Liver (tissue), 9 donors: ENCODE results near the gene GREB1L. TPM values are rescaled to one million over a fixed set of nuclear protein-coding genes. Genes with fewer than 3 reads are reported as not detected.
A peak's percentile ranks its signal among the peaks of the same experiment; 100 is the strongest.

Source experiments
- DNase-seq: peaks from one replicate; pipeline ENCODE4 v3.0.0-alpha.2; 2017; ENCODE audit warnings: low spot score
- H3K27ac ChIP-seq, 2 donors: one replicate each; pipeline ENCODE4 v1.7.0; 2013; ENCODE audit warnings: inconsistent platforms in 2 of 2, low read length in 2 of 2, control low read depth in 1 of 2, low read depth in 1 of 2, mild to moderate bottlenecking in 1 of 2
- H3K27me3 ChIP-seq, 4 donors: one replicate each; pipeline versions ENCODE4 v1.6.1 to v1.7.0; 2013; ENCODE audit warnings: low read length in 3 of 4, inconsistent platforms in 1 of 4, mild to moderate bottlenecking in 1 of 4, moderate library complexity in 1 of 4; ENCODE audit not compliant: control insufficient read depth in 4 of 4, insufficient read depth in 4 of 4
- H3K36me3 ChIP-seq, 4 donors: one replicate each; pipeline versions ENCODE4 v1.6.1 to v1.7.0; 2013; ENCODE audit warnings: low read length in 3 of 4, mild to moderate bottlenecking in 3 of 4, low read depth in 1 of 4, moderate library complexity in 1 of 4; ENCODE audit not compliant: control insufficient read depth in 4 of 4, insufficient read depth in 3 of 4
- H3K4me1 ChIP-seq, 4 donors: one replicate each; pipeline versions ENCODE4 v1.6.1 to v1.7.0; 2013; ENCODE audit warnings: low read length in 3 of 4, mild to moderate bottlenecking in 3 of 4, moderate library complexity in 1 of 4; ENCODE audit not compliant: control insufficient read depth in 4 of 4, insufficient read depth in 4 of 4
- H3K4me3 ChIP-seq, 3 donors: one replicate each; pipeline versions ENCODE4 v1.6.1 to v1.7.0; 2013; ENCODE audit warnings: low read length in 3 of 3, control low read depth in 1 of 3, low read depth in 1 of 3, mild to moderate bottlenecking in 1 of 3
- H3K9ac ChIP-seq, 2 donors: one replicate each; pipeline ENCODE4 v1.7.0; 2013; ENCODE audit warnings: low read length in 2 of 2, mild to moderate bottlenecking in 2 of 2, moderate library complexity in 2 of 2, control low read depth in 1 of 2, low read depth in 1 of 2
- H3K9me3 ChIP-seq, 4 donors: one replicate each; pipeline versions ENCODE4 v1.6.1 to v1.7.0; 2013; ENCODE audit warnings: low read length in 3 of 4; ENCODE audit not compliant: control insufficient read depth in 4 of 4
- CTCF ChIP-seq: fragments of 150-350 bp; IDR thresholded peaks from 2 replicates; pipeline ENCODE4 v1.5.1; 2017; ENCODE audit warnings: improper control_type of control experiment, low read depth, low read length; ENCODE audit not compliant: missing input control
- EGR1 ChIP-seq, 2 donors: IDR thresholded peaks; 2 replicates each; pipeline ENCODE4 v1.6.1; 2016 to 2018; ENCODE audit warnings: antibody characterized with exemption in 2 of 2, low read depth in 2 of 2
- GABPA ChIP-seq, 2 donors: IDR thresholded peaks in 1 of 2; conservative IDR thresholded peaks in 1 of 2; 2 replicates each; pipeline ENCODE4 v1.6.1; 2016; ENCODE audit warnings: antibody characterized with exemption in 2 of 2, mild to moderate bottlenecking in 1 of 2, moderate library complexity in 1 of 2
- JUND ChIP-seq, 2 donors: IDR thresholded peaks; 2 replicates each; pipeline ENCODE4 v1.6.1; 2016; ENCODE audit warnings: antibody characterized with exemption in 2 of 2
- NR2F2 ChIP-seq: IDR thresholded peaks from 2 replicates; pipeline ENCODE4 v1.6.1; 2016; ENCODE audit warnings: antibody characterized with exemption
- RAD21 ChIP-seq, 2 donors: IDR thresholded peaks; 2 replicates each; pipeline ENCODE4 v1.6.1; 2016; ENCODE audit warnings: antibody characterized with exemption in 2 of 2, mild to moderate bottlenecking in 2 of 2
- REST ChIP-seq: IDR thresholded peaks from 2 replicates; pipeline ENCODE4 v1.6.1; 2016; ENCODE audit warnings: antibody characterized with exemption, mild to moderate bottlenecking
- RXRA ChIP-seq, 2 donors: IDR thresholded peaks; 2 replicates each; pipeline ENCODE4 v1.6.1; 2017 to 2018; ENCODE audit warnings: antibody characterized with exemption in 2 of 2, mild to moderate bottlenecking in 1 of 2
- SP1 ChIP-seq: IDR thresholded peaks from 2 replicates; pipeline ENCODE4 v1.6.1; 2018; ENCODE audit warnings: antibody characterized with exemption, mild to moderate bottlenecking
- TAF1 ChIP-seq: conservative IDR thresholded peaks from 2 replicates; pipeline ENCODE4 v1.6.1; 2016; ENCODE audit warnings: antibody characterized with exemption, mild to moderate bottlenecking
- YY1 ChIP-seq: IDR thresholded peaks from 2 replicates; pipeline ENCODE4 v1.6.1; 2016; ENCODE audit warnings: antibody characterized with exemption, mild to moderate bottlenecking
- WGBS: extraction: QIAGEN DNeasy Blood & Tissue Kit; methylation state at CpG from one replicate; pipeline ENCODE4 v1.1.7; 2013; 5-methylcytosine and 5-hydroxymethylcytosine counted together
- polyA plus RNA-seq, 2 donors: library from polyadenylated mRNA; stranded (reverse) in 1 of 2; unstranded in 1 of 2; fragments of 200-250 nt in 1 of 2; fragments of >200 nt in 1 of 2; fragmentation: Nextera tagmentation in 1 of 2; extraction: Ambion mirVana in 1 of 2; gene quantifications; one replicate each; pipeline versions ENCODE4 v1.2.1 to v1.2.3, GENCODE V29; 2013 to 2015
- total RNA-seq, 2 donors: library from RNA; depleted of rRNA; stranded (reverse); fragments of >200 nt; gene quantifications; one replicate each; pipeline ENCODE4 v1.2.3, GENCODE V29; 2014
- TF ChIP-seq, protein P1 (sequence below): IDR thresholded peaks from 2 replicates; pipeline ENCODE4 v1.6.1; 2016; ENCODE audit warnings: antibody characterized with exemption
- TF ChIP-seq, protein P2 (sequence below): IDR thresholded peaks from 2 replicates; pipeline ENCODE4 v1.6.1; 2016; ENCODE audit warnings: antibody characterized with exemption
- donor health status: healthy.
- donor health status: healthy.
- donor health status: healthy.
- donor health status: healthy.
- donor health status: healthy.

GREB1L gene
- total and polyA plus RNA-seq, 4 donors: 1.2 to 13.1 (median 3.0) TPM

DNA sequence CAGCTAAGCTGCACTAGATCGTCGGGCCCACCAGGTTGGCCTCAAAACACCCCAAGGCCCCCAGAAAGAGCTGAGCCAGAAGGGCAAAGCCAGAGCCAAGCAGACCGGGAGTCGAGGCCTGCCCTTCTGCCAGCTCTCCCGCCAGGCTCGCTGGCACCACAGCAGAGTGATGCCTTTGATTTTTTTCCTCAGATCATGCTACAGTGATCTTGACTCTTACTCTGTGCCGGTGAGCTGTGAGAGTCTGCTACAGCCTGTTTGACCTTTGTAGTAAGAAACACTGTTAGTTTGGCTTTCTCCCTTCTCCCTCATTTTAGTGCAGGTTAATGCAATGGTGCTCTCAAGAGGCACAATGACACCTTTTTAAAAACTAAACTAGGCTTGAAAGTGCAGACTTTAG lies 260.6 kb downstream of the GREB1L start:
- Histone ChIP-seq H3K4me1 (no peaks in the 10 kb centered on the region), H3K27me3 (no peaks in the 10 kb centered on the region), H3K9ac (no peak overlapping the region), H3K36me3 (peaks cover 0 to 4% (median 0%) of the 10 kb centered on the region in 4 donors), H3K4me3 (no peak overlapping the region), H3K9me3 (no peaks in the 10 kb centered on the region), H3K27ac (no peak overlapping the region)
- DNase-seq: no peak
- TF ChIP-seq EGR1 (IDR thresholded peaks at IDR 0.05; ENCODE audit: low read depth in 2 of 2) (no peak), JUND (IDR thresholded peaks at IDR 0.05) (no peak), YY1 (no peak), RXRA (IDR thresholded peaks at IDR 0.05) (no peak)
- TF ChIP-seq, protein P1, sequence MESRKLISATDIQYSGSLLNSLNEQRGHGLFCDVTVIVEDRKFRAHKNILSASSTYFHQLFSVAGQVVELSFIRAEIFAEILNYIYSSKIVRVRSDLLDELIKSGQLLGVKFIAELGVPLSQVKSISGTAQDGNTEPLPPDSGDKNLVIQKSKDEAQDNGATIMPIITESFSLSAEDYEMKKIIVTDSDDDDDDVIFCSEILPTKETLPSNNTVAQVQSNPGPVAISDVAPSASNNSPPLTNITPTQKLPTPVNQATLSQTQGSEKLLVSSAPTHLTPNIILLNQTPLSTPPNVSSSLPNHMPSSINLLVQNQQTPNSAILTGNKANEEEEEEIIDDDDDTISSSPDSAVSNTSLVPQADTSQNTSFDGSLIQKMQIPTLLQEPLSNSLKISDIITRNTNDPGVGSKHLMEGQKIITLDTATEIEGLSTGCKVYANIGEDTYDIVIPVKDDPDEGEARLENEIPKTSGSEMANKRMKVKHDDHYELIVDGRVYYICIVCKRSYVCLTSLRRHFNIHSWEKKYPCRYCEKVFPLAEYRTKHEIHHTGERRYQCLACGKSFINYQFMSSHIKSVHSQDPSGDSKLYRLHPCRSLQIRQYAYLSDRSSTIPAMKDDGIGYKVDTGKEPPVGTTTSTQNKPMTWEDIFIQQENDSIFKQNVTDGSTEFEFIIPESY: no peak
- TF ChIP-seq, protein P2, sequence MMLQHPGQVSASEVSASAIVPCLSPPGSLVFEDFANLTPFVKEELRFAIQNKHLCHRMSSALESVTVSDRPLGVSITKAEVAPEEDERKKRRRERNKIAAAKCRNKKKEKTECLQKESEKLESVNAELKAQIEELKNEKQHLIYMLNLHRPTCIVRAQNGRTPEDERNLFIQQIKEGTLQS: no peak
- WGBS: 94% methylated on average over 7 of the region's 7 CpGs

DNA sequence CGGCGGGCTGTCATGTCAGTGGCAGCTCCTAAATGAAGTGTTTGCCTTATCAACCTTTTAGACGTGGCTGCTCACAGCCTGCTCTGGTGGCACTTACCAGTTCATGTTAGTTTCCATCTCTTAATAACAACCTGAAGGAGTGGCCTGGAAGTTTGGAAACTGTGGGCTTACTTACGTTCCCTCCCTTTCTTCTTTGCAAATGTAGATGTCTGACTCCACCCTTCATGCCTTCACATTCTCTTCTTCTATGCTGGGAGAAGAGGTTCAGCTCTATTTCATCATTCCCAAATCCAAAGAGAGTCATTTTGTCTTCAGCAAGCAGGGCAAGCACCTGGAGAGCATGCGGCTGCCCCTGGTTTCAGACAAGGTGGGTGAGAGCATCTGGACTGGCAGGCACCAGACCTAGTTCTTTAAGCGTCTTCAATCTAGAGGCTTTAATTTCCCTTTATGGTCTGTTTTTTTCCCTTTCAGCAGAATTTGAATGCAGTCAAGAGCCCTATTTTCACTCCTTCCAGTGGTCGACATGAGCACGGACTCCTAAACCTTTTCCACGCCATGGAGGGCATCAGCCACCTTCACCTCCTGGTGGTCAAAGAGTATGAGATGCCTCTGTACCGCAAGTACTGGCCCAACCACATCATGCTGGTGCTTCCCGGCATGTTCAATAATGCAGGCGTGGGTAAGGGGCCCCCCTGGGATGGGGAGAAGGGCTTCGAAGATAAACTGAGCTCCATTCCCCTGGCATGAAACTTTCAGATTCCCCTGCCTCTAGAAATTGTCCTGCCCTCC lies 266.1 kb downstream of the GREB1L start:
- Histone ChIP-seq H3K27me3 (no peaks in the 10 kb centered on the region), H3K4me1 (no peaks in the 10 kb centered on the region), H3K27ac (no peak overlapping the region), H3K9me3 (no peaks in the 10 kb centered on the region), H3K4me3 (no peak overlapping the region), H3K9ac (no peak overlapping the region), H3K36me3 (peaks cover 0 to 3% (median 0%) of the 10 kb centered on the region in 4 donors)
- WGBS: 95% methylated on average over 13 of the region's 13 CpGs
- TF ChIP-seq CTCF (no peak), TAF1 (no peak), RXRA (IDR thresholded peaks at IDR 0.05) (no peak), NR2F2 (no peak), RAD21 (IDR thresholded peaks at IDR 0.05) (no peak), JUND (IDR thresholded peaks at IDR 0.05) (no peak), GABPA (IDR thresholded peaks at IDR 0.05 in 1 of 2, conservative IDR thresholded peaks at IDR 0.05 in 1 of 2) (no peak)
- TF ChIP-seq, protein P2: no peak
- DNase-seq: no peak

- Histone ChIP-seq H3K9me3 (no peaks in the 10 kb centered on the region), H3K36me3 (peaks cover 0 to 6% (median 4%) of the 10 kb centered on the region in 4 donors), H3K27ac (no peak overlapping the region), H3K27me3 (no peaks in the 10 kb centered on the region), H3K4me1 (no peaks in the 10 kb centered on the region), H3K4me3 (no peak overlapping the region), H3K9ac (no peak overlapping the region)
- 91% methylated on average over 5 of the region's 5 CpGs for WGBS
- TF ChIP-seq EGR1 (IDR thresholded peaks at IDR 0.05; ENCODE audit: low read depth in 2 of 2) (no peak), YY1 (no peak), REST (no peak), RAD21 (IDR thresholded peaks at IDR 0.05) (peak in 1 of 2 donors; percentile 5), JUND (IDR thresholded peaks at IDR 0.05) (no peak), SP1 (no peak)
- DNase-seq: no peak
These were observed 267.0 kb downstream of the GREB1L start for GRCh38 chr18:21509062-21509461.
